ENCODE measurements around the gene MAMDC2. TPM values are rescaled to one million over a fixed set of nuclear protein-coding genes. Genes with fewer than 3 reads are reported as not detected.
A peak's percentile ranks its signal among the peaks of the same experiment; 100 is the strongest.

MAMDC2 gene
- total RNA-seq, 1 donor from 2014 or later, result 0.10 TPM

GRCh38 chr9:70250221-70250620, 206.6 kb downstream of the MAMDC2 start:
- Mint-ChIP-seq H3K9me3 (ENCODE audit: unreplicated experiment) (no peaks in the 10 kb centered on the region), H3K27me3 (ENCODE audit: unreplicated experiment) (no peaks in the 10 kb centered on the region), H3K27ac (ENCODE audit: unreplicated experiment) (no peak overlapping the region), H3K36me3 (ENCODE audit: low read depth, unreplicated experiment) (no peaks in the 10 kb centered on the region), H3K4me1 (ENCODE audit: unreplicated experiment) (no peaks in the 10 kb centered on the region), H3K4me3 (ENCODE audit: unreplicated experiment) (no peak overlapping the region)
- no peak for DNase-seq (ENCODE audit: low spot score)
- no peak for TF ChIP-seq CTCF (IDR thresholded peaks at IDR 0.05; ENCODE audit: unreplicated experiment)

GRCh38 chr9:70255486-70255885, 211.8 kb downstream of the MAMDC2 start:
- peaks cover 3% of the 10 kb centered on the region for H3K36me3 Mint-ChIP-seq (ENCODE audit: low read depth, unreplicated experiment)
- H3K27me3 Mint-ChIP-seq (ENCODE audit: unreplicated experiment), result peaks cover 10% of the 10 kb centered on the region
- no peaks in the 10 kb centered on the region for H3K9me3 Mint-ChIP-seq (ENCODE audit: unreplicated experiment)
- TF ChIP-seq CTCF (IDR thresholded peaks at IDR 0.05; ENCODE audit: unreplicated experiment), result no peak
- no peak overlapping the region for H3K27ac Mint-ChIP-seq (ENCODE audit: unreplicated experiment)
- DNase-seq (ENCODE audit: low spot score), result no peak
- H3K4me1 Mint-ChIP-seq (ENCODE audit: unreplicated experiment), result peaks cover 17% of the 10 kb centered on the region
- no peak overlapping the region for H3K4me3 Mint-ChIP-seq (ENCODE audit: unreplicated experiment)

DNA sequence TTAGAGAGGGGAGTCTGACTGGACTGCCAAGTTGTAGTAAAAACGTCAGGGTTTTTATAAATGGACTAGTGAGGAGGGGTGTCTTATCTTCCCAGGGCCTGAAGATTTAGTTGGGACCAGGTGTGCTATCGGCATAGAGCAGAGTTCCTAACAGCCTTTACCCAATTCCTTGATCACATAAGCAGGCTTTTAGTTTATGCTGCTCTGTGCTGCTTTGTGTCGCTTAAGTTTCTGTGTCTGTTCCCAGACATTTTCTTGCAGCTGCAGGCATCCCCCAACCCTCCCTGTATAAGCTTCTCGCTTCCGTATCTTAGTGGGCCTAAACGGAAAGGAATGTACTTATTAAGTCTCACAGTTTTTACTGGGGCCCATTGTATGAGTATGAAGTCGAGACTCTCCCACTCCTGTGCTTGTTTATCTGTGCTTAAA, 212.5 kb downstream of the MAMDC2 start:
- no peak overlapping the region for H3K4me3 Mint-ChIP-seq (ENCODE audit: unreplicated experiment)
- peaks cover 23% of the 10 kb centered on the region for H3K4me1 Mint-ChIP-seq (ENCODE audit: unreplicated experiment)

DNA sequence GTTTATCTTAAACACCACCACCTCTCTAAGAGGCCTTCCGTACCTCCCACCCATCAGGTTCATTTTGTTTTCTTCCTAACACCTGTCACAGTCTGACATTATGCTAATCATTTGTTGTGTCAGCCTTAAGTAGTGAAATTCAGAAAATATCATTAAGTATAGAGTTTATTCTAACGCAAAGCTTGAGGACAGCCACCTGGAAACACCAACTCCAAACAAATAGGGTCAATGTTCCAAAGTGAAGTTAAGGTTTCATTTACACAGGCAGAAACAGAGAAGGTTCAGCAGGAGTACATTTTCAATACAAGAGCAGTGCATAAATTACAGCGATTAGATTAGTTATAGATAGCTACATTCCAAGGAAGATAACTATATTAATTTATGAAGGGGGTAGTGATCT, 213.9 kb downstream of the MAMDC2 start:
- Mint-ChIP-seq H3K27ac (ENCODE audit: unreplicated experiment) (peak overlapping the region; percentile 10), H3K27me3 (ENCODE audit: unreplicated experiment) (peaks cover 10% of the 10 kb centered on the region), H3K4me1 (ENCODE audit: unreplicated experiment) (peaks cover 36% of the 10 kb centered on the region), H3K4me3 (ENCODE audit: unreplicated experiment) (peak overlapping the region; percentile 31), H3K36me3 (ENCODE audit: low read depth, unreplicated experiment) (peaks cover 19% of the 10 kb centered on the region), H3K9me3 (ENCODE audit: unreplicated experiment) (no peaks in the 10 kb centered on the region)
- DNase-seq (ENCODE audit: low spot score), result no peak
- TF ChIP-seq CTCF (IDR thresholded peaks at IDR 0.05; ENCODE audit: unreplicated experiment), result no peak

More for the DNA sequence above, 212.5 kb downstream of the MAMDC2 start:
- H3K27ac Mint-ChIP-seq (ENCODE audit: unreplicated experiment), result no peak overlapping the region
- peaks cover 10% of the 10 kb centered on the region for H3K27me3 Mint-ChIP-seq (ENCODE audit: unreplicated experiment)
- H3K9me3 Mint-ChIP-seq (ENCODE audit: unreplicated experiment), result no peaks in the 10 kb centered on the region
- no peak for DNase-seq (ENCODE audit: low spot score)
- peaks cover 5% of the 10 kb centered on the region for H3K36me3 Mint-ChIP-seq (ENCODE audit: low read depth, unreplicated experiment)
- no peak for TF ChIP-seq CTCF (IDR thresholded peaks at IDR 0.05; ENCODE audit: unreplicated experiment)

DNA sequence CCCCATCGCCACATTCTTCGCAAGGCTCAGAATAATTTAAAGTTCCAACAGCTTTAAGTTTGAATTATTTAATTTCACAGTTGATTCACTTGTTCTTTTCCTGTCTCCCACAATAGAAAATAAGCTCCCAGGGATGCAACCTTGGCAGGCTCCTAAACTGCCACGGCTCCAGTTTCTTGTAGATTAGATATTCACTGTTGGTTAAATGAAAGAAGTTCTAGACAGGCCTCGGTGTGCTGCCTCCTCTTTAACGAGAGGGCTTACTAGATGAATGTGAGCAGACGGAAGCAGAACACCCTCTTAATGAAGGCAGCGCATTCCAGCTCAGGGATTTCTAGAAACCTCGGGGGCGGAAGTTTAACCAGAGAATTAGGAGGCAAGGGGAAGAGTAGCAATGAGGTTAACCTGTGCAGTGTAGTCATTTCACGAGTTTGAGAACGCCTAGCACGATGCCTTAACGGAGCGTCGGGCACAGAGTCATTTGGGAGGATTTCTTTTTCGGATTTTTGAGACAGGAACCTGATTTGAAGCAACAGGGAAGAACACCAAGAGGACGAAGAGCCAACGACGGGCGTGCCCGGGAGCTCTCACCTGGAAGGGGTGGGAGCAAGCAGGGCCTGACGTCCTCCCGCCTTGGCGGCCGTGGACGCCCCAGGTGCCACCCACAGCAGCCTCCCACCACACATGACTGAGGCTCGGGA, 214.5 kb downstream of the MAMDC2 start:
- Mint-ChIP-seq H3K4me3 (ENCODE audit: unreplicated experiment) (peak overlapping the region; percentile 94), H3K9me3 (ENCODE audit: unreplicated experiment) (no peaks in the 10 kb centered on the region), H3K36me3 (ENCODE audit: low read depth, unreplicated experiment) (peaks cover 21% of the 10 kb centered on the region), H3K4me1 (ENCODE audit: unreplicated experiment) (peaks cover 38% of the 10 kb centered on the region), H3K27me3 (ENCODE audit: unreplicated experiment) (peaks cover 10% of the 10 kb centered on the region), H3K27ac (ENCODE audit: unreplicated experiment) (peak overlapping the region; percentile 73)
- peak; percentile 15 for DNase-seq (ENCODE audit: low spot score)
- TF ChIP-seq CTCF (IDR thresholded peaks at IDR 0.05; ENCODE audit: unreplicated experiment), result no peak

Measured in endothelial cell (in vitro differentiated cells).